Uterus (tissue), 2 donors: ENCODE data around the gene HSD17B2.

Source experiments
- CTCF ChIP-seq, 4 experiments: fragments of 200-600 bp in 2 of 4; fragments of 450-650 bp in 2 of 4; sonication (generic) in 2 of 4; IDR thresholded peaks; one replicate each; pipeline ENCODE4 v1.5.1; 2016 to 2019; ENCODE audit warnings: antibody characterized with exemption in 4 of 4, mild to moderate bottlenecking in 2 of 4, moderate library complexity in 1 of 4
- POLR2A ChIP-seq, 2 donors: fragments of 450-650 bp; IDR thresholded peaks; one replicate each; pipeline ENCODE4 v1.6.1; 2016; ENCODE audit warnings: antibody characterized with exemption in 2 of 2, mild to moderate bottlenecking in 1 of 2, moderate library complexity in 1 of 2

GRCh38 chr16:82010649-82011048 is 24.4 kb upstream of the HSD17B2 start:
- TF ChIP-seq CTCF (IDR thresholded peaks at IDR 0.05), result no peak
- no peak for TF ChIP-seq POLR2A (IDR thresholded peaks at IDR 0.05)
